IPS DF 6.9 (cell line): ENCODE results near the gene TAS2R8.

Experiments used
- DNase-seq: peaks from one replicate; pipeline ENCODE4 v3.0.0-alpha.2; 2013; ENCODE audit warnings: low read depth, low spot score
- H3K27ac ChIP-seq: one replicate; pipeline ENCODE4 v1.5.1; 2013; ENCODE audit warnings: low read length, control low read depth
- H3K27me3 ChIP-seq: 2 replicates; pipeline ENCODE4 v1.6.1; 2013; ENCODE audit warnings: mild to moderate bottlenecking, low read length; ENCODE audit not compliant: control insufficient read depth, insufficient read depth
- H3K36me3 ChIP-seq: 2 replicates; pipeline ENCODE4 v1.6.1; 2013; ENCODE audit warnings: low read length; ENCODE audit not compliant: control insufficient read depth, insufficient read depth
- H3K4me1 ChIP-seq: 2 replicates; pipeline ENCODE4 v1.6.1; 2013; ENCODE audit warnings: low read length; ENCODE audit not compliant: control insufficient read depth, insufficient read depth
- H3K4me3 ChIP-seq: 2 replicates; pipeline ENCODE4 v1.5.1; 2013; ENCODE audit warnings: mild to moderate bottlenecking, low read length
- H3K9me3 ChIP-seq: 2 replicates; pipeline ENCODE4 v1.6.1; 2013; ENCODE audit warnings: low read length, inconsistent platforms; ENCODE audit not compliant: control insufficient read depth, insufficient read depth
- WGBS: extraction: QIAGEN DNeasy Blood & Tissue Kit; methylation state at CpG from one replicate; pipeline ENCODE4 v1.1.7; 2013; ENCODE audit warnings: mixed read lengths, missing lambda C conversion rate; ENCODE audit not compliant: insufficient read length, insufficient coverage; 5-methylcytosine and 5-hydroxymethylcytosine counted together

TAS2R8 gene

DNA sequence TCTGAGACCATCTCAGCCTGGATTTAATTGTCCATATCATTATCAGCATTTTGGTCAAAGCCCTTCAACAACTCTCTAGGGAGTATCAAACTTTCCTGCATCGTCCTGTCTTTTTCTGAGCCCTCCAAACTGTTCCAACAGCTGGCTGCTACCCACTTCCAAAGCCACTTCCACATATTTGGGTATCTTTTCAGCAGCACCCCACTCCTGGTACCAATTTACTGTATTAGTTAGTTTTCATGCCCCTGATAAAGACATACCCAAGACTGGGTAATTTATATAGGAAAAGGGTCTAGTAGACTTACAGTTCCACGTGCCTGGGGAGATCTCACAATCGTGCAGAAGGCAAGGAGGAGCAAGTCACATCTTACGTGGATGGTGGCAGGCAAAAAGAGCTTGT lies 50.9 kb downstream of the TAS2R8 start:
- Histone ChIP-seq H3K36me3 (no peaks in the 10 kb centered on the region), H3K9me3 (no peaks in the 10 kb centered on the region; the same call in 1 of the 2 replicates), H3K27me3 (no peaks in the 10 kb centered on the region), H3K4me1 (no peaks in the 10 kb centered on the region), H3K27ac (no peak overlapping the region), H3K4me3 (no peak overlapping the region)
- WGBS = no CpG with 5 or more reads among the region's 4 CpGs
- DNase-seq = no peak
